BJ (cell line): ENCODE results near the gene EXOC3. TPM values are rescaled to one million over a fixed set of nuclear protein-coding genes. Genes with fewer than 3 reads are reported as not detected.

Source experiments
- CTCF ChIA-PET: fragments of 350-600 bp; formaldehyde crosslinking; extraction: SDS; loops from one replicate; lab custom pipeline; 2021; ENCODE audit warnings: antibody characterized with exemption, inconsistent platforms; lab: Yijun Ruan, JAX
- POLR2A ChIA-PET: fragments of 300-600 bp; sonication (Branson Sonifier 250); formaldehyde crosslinking; extraction: SDS; loops from one replicate; lab custom pipeline; 2021; ENCODE audit warnings: antibody characterized with exemption; lab: Charles Lee
- DNase-seq: peaks from one replicate; pipeline ENCODE4 v3.0.0-alpha.2; 2011; ENCODE audit warnings: low read depth
- H3K27me3 ChIP-seq: 2 replicates; pipeline ENCODE4 v1.6.0; 2011; ENCODE audit warnings: low read length; ENCODE audit not compliant: control insufficient read depth, insufficient read depth
- H3K36me3 ChIP-seq: 2 replicates; pipeline ENCODE4 v1.5.1; 2011; ENCODE audit warnings: low read length; ENCODE audit not compliant: control insufficient read depth, insufficient read depth
- H3K4me3 ChIP-seq: 2 replicates; pipeline ENCODE4 v1.5.1; 2011; ENCODE audit warnings: low read depth, mild to moderate bottlenecking, control low read depth, low read length
- CTCF ChIP-seq: IDR thresholded peaks from 2 replicates; pipeline ENCODE4 v1.5.1; 2011; ENCODE audit warnings: low read depth, mild to moderate bottlenecking, control low read depth, inconsistent platforms, low read length, moderate library complexity; ENCODE audit not compliant: insufficient read depth
- polyA plus RNA-seq: library from polyadenylated mRNA; depleted of rRNA; stranded (reverse); fragments of >200 nt; gene quantifications from 2 replicates; pipeline ENCODE4 v1.2.3, GENCODE V29; 2011

EXOC3 gene
- polyA plus RNA-seq, 1 experiment: 32.1 TPM

GRCh38 chr5:476102-476813 lies 33.3 kb downstream of the EXOC3 start:
- TF ChIP-seq CTCF: no peak

GRCh38 chr5:476814-477175 lies 33.8 kb downstream of the EXOC3 start:
- no peaks in the 10 kb centered on the region for H3K36me3 ChIP-seq
- TF ChIP-seq CTCF: no peak
- no peaks in the 10 kb centered on the region for H3K27me3 ChIP-seq
- POLR2A ChIA-PET: no interaction called here
- no peak overlapping the region for H3K4me3 ChIP-seq
- CTCF ChIA-PET: no interaction called here
- DNase-seq: no peak

More at GRCh38 chr5:476102-476813, 33.3 kb downstream of the EXOC3 start:
- no peak overlapping the region for H3K4me3 ChIP-seq
- H3K36me3 ChIP-seq: no peaks in the 10 kb centered on the region
- ChIA-PET POLR2A (no interaction called here), CTCF (interaction anchor here (0.9 kb wide), 1 partner anchor 30 kb away, joined by 3 read pairs; no protein-coding TSS in a partner anchor)
- H3K27me3 ChIP-seq: no peaks in the 10 kb centered on the region
- DNase-seq: no peak

- Histone ChIP-seq H3K36me3 (no peaks in the 10 kb centered on the region), H3K27me3 (no peaks in the 10 kb centered on the region), H3K4me3 (no peak overlapping the region)
- CTCF ChIA-PET: no interaction called here
- POLR2A ChIA-PET: no interaction called here
- no peak for DNase-seq
- TF ChIP-seq CTCF: no peak
Measured at GRCh38 chr5:477247-477646, 34.3 kb downstream of the EXOC3 start.

GRCh38 chr5:477871-478270 lies 34.9 kb downstream of the EXOC3 start:
- POLR2A ChIA-PET: no interaction called here
- Histone ChIP-seq H3K36me3 (no peaks in the 10 kb centered on the region), H3K27me3 (no peaks in the 10 kb centered on the region), H3K4me3 (no peak overlapping the region)
- TF ChIP-seq CTCF: no peak
- no peak for DNase-seq
- CTCF ChIA-PET: no interaction called here

GRCh38 chr5:478369-478981 lies 35.5 kb downstream of the EXOC3 start:
- POLR2A ChIA-PET: no interaction called here

More at GRCh38 chr5:478369-478981, 35.5 kb downstream of the EXOC3 start:
- TF ChIP-seq CTCF: no peak
- Histone ChIP-seq H3K4me3 (no peak overlapping the region), H3K36me3 (no peaks in the 10 kb centered on the region), H3K27me3 (no peaks in the 10 kb centered on the region)
- DNase-seq: no peak
- CTCF ChIA-PET: no interaction called here
